Subcutaneous abdominal adipose tissue (tissue), 5 donors: ENCODE measurements around the gene INMT.

Experiments used
- H3K27ac ChIP-seq: one replicate; pipeline ENCODE4 v1.7.0; 2013; ENCODE audit warnings: low read depth, mild to moderate bottlenecking, inconsistent platforms, low read length, moderate library complexity
- H3K27me3 ChIP-seq, 5 donors: one replicate each; pipeline ENCODE4 v1.7.0; 2013; ENCODE audit warnings: low read length in 5 of 5, inconsistent platforms in 1 of 5; ENCODE audit not compliant: control insufficient read depth in 5 of 5, insufficient read depth in 4 of 5
- H3K36me3 ChIP-seq, 5 donors: one replicate each; pipeline ENCODE4 v1.7.0; 2013; ENCODE audit warnings: low read length in 5 of 5; ENCODE audit not compliant: control insufficient read depth in 5 of 5, insufficient read depth in 5 of 5
- H3K4me1 ChIP-seq, 5 donors: one replicate each; pipeline ENCODE4 v1.7.0; 2013; ENCODE audit warnings: low read length in 5 of 5, mild to moderate bottlenecking in 3 of 5, moderate library complexity in 1 of 5; ENCODE audit not compliant: control insufficient read depth in 5 of 5, insufficient read depth in 5 of 5
- H3K4me3 ChIP-seq, 5 donors: one replicate each; pipeline ENCODE4 v1.7.0; 2013; ENCODE audit warnings: low read length in 5 of 5, low read depth in 1 of 5
- H3K9ac ChIP-seq, 5 donors: one replicate each; pipeline ENCODE4 v1.7.0; 2013; ENCODE audit warnings: low read length in 5 of 5, mild to moderate bottlenecking in 4 of 5, moderate library complexity in 3 of 5
- H3K9me3 ChIP-seq, 5 donors: one replicate each; pipeline ENCODE4 v1.7.0; 2013; ENCODE audit warnings: low read length in 5 of 5; ENCODE audit not compliant: control insufficient read depth in 5 of 5
- donor health status: healthy.
- donor health status: healthy.
- donor health status: healthy.
- donor health status: healthy.
- donor health status: healthy.

The INMT gene

DNA sequence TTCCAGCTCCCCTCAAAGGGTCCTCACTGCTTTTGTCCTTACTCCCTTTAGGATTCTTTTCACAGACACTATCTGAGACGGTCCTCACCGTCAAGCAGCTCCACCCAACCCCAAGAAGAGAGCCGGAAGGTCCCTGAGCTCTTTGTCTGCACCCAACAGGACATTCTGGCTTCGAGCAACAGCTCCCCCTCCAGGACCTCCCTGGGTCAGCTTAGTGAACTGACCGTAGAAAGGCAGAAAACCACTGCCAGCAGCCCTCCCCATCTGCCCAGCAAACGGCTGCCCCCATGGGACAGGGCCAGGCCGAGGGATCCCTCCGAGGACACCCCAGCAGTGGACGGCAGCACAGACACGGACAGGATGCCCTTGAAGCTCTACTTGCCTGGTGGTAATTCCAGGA lies 39.2 kb downstream of the INMT start:
- Histone ChIP-seq H3K4me3 (no peak overlapping the region), H3K9ac (no peak overlapping the region), H3K27me3 (no peaks in the 10 kb centered on the region), H3K9me3 (no peaks in the 10 kb centered on the region), H3K36me3 (peaks cover 0 to 17% (median 9%) of the 10 kb centered on the region in 5 donors), H3K4me1 (peaks cover under 1 to 10% (median 7%) of the 10 kb centered on the region in 5 donors), H3K27ac (no peak overlapping the region)

DNA sequence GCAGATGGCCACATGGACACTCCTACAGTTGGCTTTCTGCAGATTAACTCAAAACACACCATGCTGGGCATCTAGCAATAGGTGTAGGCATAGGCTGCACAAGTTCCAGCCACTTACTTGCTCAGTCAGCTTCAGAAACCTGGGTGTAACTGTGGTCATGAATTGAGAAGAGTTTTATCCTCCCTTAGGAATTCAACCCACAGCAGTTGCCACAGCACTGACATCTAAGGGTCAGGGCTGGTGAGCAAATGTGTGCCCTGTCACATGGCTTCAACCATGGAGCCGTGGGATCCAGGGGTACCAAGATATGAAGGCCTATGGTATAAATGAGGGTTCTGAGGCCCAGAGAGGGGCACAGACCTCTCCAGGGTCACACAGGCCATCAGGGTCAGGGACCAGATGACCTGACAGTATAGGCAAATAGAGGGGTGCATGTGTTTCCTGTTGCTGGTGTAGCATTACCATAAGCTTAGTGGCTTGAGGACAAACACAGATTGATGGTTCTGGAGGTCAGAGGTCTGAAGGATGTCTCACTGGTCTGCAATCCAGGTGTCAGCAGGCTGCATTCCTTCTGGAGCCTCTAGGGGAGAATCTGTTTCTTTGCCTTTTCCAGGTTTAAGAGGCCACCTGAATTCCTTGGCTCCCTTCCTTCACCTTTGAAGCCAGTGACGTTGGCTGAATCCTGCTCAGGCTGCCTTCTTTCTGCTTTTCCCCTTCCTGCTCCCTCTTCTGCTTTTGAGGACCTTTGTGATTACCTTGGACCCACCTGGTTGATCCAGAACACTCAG lies 43.4 kb downstream of the INMT start:
- no peaks in the 10 kb centered on the region for H3K9me3 ChIP-seq
- H3K9ac ChIP-seq: no peak overlapping the region
- peaks cover 0 to 12% (median 7%) of the 10 kb centered on the region in 5 donors for H3K36me3 ChIP-seq
- peaks cover 9 to 44% (median 21%) of the 10 kb centered on the region in 5 donors for H3K4me1 ChIP-seq
- H3K27ac ChIP-seq: no peak overlapping the region
- H3K27me3 ChIP-seq: no peaks in the 10 kb centered on the region
- H3K4me3 ChIP-seq: no peak overlapping the region

DNA sequence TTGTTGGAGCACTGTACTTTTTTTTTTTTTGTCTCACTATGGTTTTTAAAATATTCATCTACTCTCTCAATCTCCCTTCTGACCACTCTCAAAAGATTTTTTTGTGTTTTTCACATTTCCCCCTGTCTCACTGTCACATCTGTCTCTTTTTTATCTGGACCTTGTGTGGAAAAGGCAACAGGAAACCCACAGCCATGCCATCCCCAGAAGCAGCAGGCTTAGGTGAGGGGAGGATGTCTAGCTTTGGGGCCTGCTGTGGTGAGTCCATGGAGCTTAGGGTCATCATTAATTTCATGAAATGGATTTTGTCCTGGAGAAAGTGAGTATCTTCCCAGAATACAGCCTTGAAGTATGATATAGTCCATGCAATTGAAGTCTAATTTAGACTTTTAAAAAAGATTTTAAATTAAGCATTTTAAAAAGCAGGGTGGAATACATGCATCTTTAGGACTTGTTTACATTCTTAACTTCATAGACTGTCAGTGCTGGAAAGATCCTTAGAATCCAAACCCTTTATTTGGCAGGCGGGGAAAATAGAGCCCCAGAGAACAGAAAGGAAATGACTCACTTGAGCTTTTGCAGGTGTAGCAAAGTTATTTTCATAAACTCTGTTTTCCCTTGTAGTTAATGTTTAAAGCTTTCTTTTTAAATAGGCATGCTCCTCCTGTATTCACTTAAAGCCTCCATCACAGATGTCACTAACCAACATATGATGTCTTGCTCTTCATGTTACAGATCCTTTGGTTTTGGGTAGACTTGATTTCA lies 44.4 kb downstream of the INMT start:
- Histone ChIP-seq H3K27ac (peak overlapping the region; percentile 24), H3K36me3 (peaks cover 0 to 8% (median 4%) of the 10 kb centered on the region in 5 donors), H3K27me3 (no peaks in the 10 kb centered on the region), H3K4me1 (peaks cover 12 to 54% (median 25%) of the 10 kb centered on the region in 5 donors), H3K9me3 (no peaks in the 10 kb centered on the region), H3K4me3 (no peak overlapping the region), H3K9ac (no peak overlapping the region)

DNA sequence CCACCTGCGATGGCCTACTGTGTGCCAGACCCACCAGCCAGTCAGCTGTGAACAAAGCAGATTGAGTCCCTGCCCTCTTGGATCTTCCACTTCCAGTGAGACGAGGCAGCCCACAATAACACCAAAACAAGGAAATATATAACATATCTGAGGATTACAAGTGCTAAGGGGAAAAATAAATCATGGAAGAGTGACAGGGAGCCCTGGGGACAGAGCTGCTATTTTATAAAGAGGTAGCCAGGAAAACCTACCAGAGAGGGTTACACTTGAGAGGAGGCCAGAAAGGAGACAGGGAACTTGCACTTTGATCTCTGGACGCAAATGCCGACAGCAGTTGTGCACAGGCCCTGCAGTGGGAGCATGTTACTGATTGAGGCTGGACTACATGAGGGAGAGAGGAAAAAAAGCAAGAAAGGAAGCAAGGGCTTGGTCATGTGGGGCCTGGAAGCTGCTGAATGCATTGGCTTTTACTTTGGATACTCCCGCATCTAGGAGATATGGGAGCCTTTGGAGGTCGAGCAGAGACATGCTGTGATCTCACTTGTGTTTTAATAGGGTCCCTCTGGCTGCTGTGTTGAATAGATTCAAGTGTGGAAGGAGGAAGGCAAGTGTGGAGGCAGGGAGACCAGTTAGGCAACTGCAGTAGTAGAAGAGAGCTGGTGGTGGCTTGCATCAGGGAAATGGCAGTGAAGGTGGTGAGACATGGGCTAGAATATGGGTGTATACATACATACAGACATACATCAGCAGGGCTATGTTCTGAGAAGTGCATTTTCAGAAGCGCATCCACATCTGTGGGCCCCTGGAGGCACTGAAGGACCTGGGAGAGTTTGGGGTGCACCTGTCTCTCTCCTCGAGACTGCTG lies 45.5 kb downstream of the INMT start:
- H3K9me3 ChIP-seq: no peaks in the 10 kb centered on the region
- no peak overlapping the region for H3K9ac ChIP-seq
- no peak overlapping the region for H3K4me3 ChIP-seq
- no peaks in the 10 kb centered on the region for H3K36me3 ChIP-seq
- H3K27ac ChIP-seq: no peak overlapping the region
- peaks cover 12 to 58% (median 25%) of the 10 kb centered on the region in 5 donors for H3K4me1 ChIP-seq
- no peaks in the 10 kb centered on the region for H3K27me3 ChIP-seq

DNA sequence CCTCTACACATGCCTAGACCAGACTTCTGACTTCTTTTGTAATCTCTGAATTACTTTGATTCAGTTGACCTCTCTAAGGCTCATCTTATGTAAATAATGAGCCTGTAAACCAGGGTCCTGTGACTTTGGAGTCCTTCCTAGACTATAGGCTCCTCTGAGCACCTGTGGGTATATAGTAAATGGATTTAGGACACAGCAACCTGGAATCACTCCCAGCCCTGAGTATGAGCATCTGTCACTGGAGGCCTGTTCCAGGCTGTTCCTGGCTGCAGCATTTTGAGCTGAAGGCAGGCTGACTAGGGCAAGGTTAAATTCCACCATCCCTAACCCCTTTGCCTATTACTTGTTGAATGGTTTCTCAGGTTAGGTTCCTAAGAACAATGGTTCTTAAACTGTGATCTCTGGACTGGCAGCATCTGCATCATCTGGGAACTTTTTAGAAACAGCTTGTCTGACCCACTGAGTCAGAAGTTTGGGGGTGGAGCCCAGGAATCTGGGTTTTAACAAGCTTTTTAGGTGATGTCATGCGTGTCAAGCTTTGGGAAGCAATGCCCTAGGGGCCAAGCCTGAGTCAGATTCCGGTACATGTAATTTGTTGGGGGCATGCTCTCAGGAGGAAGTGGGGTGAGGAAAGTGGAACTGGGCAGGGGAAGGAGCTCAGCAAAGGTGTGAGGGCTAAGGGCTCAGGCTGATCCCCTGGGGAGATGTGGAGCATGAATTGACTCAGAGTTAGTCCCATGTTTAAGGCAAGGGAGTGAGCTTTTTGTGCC lies 47.5 kb downstream of the INMT start:
- Histone ChIP-seq H3K9me3 (no peaks in the 10 kb centered on the region), H3K27ac (peak overlapping the region; percentile 32), H3K36me3 (no peaks in the 10 kb centered on the region), H3K4me1 (peaks cover 15 to 65% (median 32%) of the 10 kb centered on the region in 5 donors), H3K4me3 (no peak overlapping the region), H3K27me3 (no peaks in the 10 kb centered on the region), H3K9ac (no peak overlapping the region)

DNA sequence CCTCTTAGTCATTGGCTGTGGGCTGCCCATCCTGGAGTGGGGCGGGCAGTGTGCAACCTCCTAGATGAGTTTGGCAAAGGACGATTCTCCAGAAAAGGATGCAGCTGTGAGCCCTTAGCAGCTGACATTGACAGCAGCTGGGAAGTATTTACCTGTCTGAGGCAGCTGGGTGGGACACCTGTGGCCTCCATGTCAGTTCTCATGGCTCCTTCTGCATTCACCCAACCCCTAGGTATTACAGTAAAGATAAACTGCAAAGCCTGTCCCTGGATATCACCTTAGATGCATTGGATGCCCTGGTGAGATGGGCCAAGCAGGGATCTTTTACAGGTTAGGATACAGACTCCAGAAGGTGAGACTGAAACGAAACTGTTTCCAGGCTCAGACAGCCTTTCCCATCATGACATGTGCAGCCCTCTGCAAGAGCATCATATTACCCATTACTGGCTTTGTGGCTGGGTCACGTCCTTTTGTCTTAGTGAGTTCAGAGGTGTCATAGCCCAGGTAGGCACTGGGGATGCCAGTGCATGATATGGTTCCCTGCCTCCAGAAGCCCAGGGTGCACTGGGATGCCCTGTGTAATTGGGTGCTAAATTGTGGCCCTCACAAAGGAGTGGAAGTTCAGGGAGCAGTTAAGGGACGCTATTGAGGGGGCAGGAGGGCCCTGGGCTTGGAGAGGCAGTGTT lies 48.2 kb downstream of the INMT start:
- H3K9me3 ChIP-seq: no peaks in the 10 kb centered on the region
- H3K9ac ChIP-seq: no peak overlapping the region
- peak overlapping the region; percentile 32 for H3K27ac ChIP-seq
- H3K36me3 ChIP-seq: no peaks in the 10 kb centered on the region
- peaks cover 17 to 72% (median 39%) of the 10 kb centered on the region in 5 donors for H3K4me1 ChIP-seq
- H3K27me3 ChIP-seq: no peaks in the 10 kb centered on the region
- no peak overlapping the region for H3K4me3 ChIP-seq

DNA sequence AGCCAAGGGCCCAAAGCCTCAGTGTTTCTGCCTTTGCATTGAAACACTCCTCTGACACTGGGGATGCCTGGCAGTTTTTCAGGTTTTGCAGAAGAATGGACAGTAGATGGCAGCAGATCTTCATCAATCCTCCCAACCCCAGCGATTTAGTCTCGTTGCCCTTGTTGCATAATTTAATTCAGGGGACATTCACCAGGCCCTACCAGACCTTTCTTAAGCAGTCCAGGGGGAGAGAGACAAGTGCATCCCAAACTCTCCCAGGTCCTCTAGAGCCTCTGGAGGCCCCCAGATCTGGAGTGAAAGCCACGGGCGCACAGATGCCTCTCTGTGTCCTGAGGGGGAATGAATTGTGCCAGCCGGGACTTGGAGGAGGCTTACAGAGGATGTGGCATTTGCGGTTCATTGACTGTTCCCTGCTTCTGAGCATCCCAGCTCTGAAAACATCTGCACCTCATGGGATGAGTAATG lies 48.9 kb downstream of the INMT start:
- no peak overlapping the region for H3K4me3 ChIP-seq
- H3K27me3 ChIP-seq: no peaks in the 10 kb centered on the region
- H3K9ac ChIP-seq: no peak overlapping the region
- H3K27ac ChIP-seq: peak overlapping the region; percentile 32
- no peaks in the 10 kb centered on the region for H3K9me3 ChIP-seq
- no peaks in the 10 kb centered on the region for H3K36me3 ChIP-seq
- H3K4me1 ChIP-seq: peaks cover 17 to 71% (median 41%) of the 10 kb centered on the region in 5 donors

DNA sequence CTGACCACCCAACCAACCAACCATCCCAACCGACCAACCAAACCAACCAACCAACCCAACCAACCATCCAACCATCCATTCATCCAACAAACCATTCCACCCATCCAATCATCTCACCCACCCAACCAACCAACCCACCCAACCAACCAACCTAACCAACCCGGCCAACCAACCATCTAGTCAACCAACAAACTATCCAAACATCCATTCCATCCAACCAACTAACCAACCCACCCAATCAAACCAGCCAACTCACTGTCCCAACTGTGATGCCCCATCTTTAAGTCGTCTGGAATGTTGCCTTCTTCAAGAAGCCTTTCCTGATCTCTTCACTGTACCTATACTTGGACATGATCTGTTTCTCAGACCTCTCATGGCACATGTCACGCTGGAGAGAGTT lies 50.9 kb downstream of the INMT start:
- Histone ChIP-seq H3K9ac (no peak overlapping the region), H3K4me3 (no peak overlapping the region), H3K4me1 (peaks cover 13 to 52% (median 33%) of the 10 kb centered on the region in 5 donors), H3K27ac (no peak overlapping the region), H3K36me3 (no peaks in the 10 kb centered on the region), H3K9me3 (no peaks in the 10 kb centered on the region), H3K27me3 (no peaks in the 10 kb centered on the region)
